Keratinocyte (primary cell): ENCODE measurements around the gene CRACR2A. TPM values are rescaled to one million over a fixed set of nuclear protein-coding genes. Genes with fewer than 3 reads are reported as not detected.

Experiments used
- DNase-seq: peaks from one replicate; pipeline ENCODE4 v3.0.0-alpha.2; 2011; ENCODE audit warnings: low read depth, missing footprints, low spot score
- FAIRE-seq: peaks from 2 replicates; lab custom pipeline; 2011; peaks lifted over from hg19 to GRCh38; lab: Jason Lieb, UNC
- H2AFZ ChIP-seq: 2 replicates; pipeline ENCODE4 v1.6.0; 2012; ENCODE audit warnings: low read length, control low read depth, inconsistent platforms; ENCODE audit not compliant: control insufficient read depth
- H3K27ac ChIP-seq: 2 replicates; pipeline ENCODE4 v1.5.1; 2011; ENCODE audit warnings: low read length; ENCODE audit not compliant: control insufficient read depth, insufficient read depth
- H3K27me3 ChIP-seq: 3 replicates; pipeline ENCODE4 v1.6.0; 2011; ENCODE audit warnings: low read length; ENCODE audit not compliant: control insufficient read depth, insufficient read depth; ENCODE audit errors: extremely low read depth
- H3K36me3 ChIP-seq, 2 experiments: 2 replicates in 1 of 2; 3 replicates in 1 of 2; pipeline ENCODE4 v1.5.1; 2011; ENCODE audit warnings: low read length in 2 of 2, mild to moderate bottlenecking in 1 of 2; ENCODE audit not compliant: control insufficient read depth in 2 of 2, insufficient read depth in 2 of 2; ENCODE audit errors: extremely low read depth in 1 of 2
- H3K4me1 ChIP-seq: 3 replicates; pipeline ENCODE4 v1.5.1; 2011; ENCODE audit warnings: low read length; ENCODE audit not compliant: control insufficient read depth, insufficient read depth; ENCODE audit errors: extremely low read depth
- H3K4me2 ChIP-seq: 3 replicates; pipeline ENCODE4 v1.6.0; 2011; ENCODE audit warnings: low read depth, low read length; ENCODE audit not compliant: control insufficient read depth, insufficient read depth; ENCODE audit errors: extremely low read depth
- H3K4me3 ChIP-seq, 3 experiments: fragments of 200-600 bp in 1 of 3; sonication (generic) in 1 of 3; 2 replicates in 2 of 3; 3 replicates in 1 of 3; pipeline ENCODE4 v1.5.1; 2011 to 2016; ENCODE audit warnings: low read length in 3 of 3, mild to moderate bottlenecking in 3 of 3, control low read depth in 2 of 3, inconsistent platforms in 1 of 3, low read depth in 1 of 3, mixed read lengths in 1 of 3, mixed run types in 1 of 3, moderate library complexity in 1 of 3; ENCODE audit not compliant: control insufficient read depth in 2 of 3, insufficient read depth in 2 of 3; ENCODE audit errors: extremely low read depth in 1 of 3
- H3K79me2 ChIP-seq: 2 replicates; pipeline ENCODE4 v1.6.0; 2012; ENCODE audit warnings: low read length; ENCODE audit not compliant: control insufficient read depth, insufficient read depth
- H3K9ac ChIP-seq: 3 replicates; pipeline ENCODE4 v1.6.0; 2011; ENCODE audit warnings: low read length; ENCODE audit not compliant: control insufficient read depth, insufficient read depth; ENCODE audit errors: extremely low read depth
- H3K9me1 ChIP-seq: 3 replicates; pipeline ENCODE4 v1.6.0; 2011; ENCODE audit warnings: low read length; ENCODE audit not compliant: control insufficient read depth, insufficient read depth; ENCODE audit errors: extremely low read depth
- H3K9me3 ChIP-seq: 2 replicates; pipeline ENCODE4 v1.5.1; 2012; ENCODE audit warnings: low read depth, low read length; ENCODE audit not compliant: control insufficient read depth
- H4K20me1 ChIP-seq: 3 replicates; pipeline ENCODE4 v1.6.0; 2011; ENCODE audit warnings: low read length; ENCODE audit not compliant: control insufficient read depth, insufficient read depth; ENCODE audit errors: extremely low read depth
- EZH2 ChIP-seq: IDR thresholded peaks from one replicate; pipeline ENCODE4 v1.6.1; 2012; ENCODE audit warnings: inconsistent platforms, mild to moderate bottlenecking, low read length, moderate library complexity
- dilution Hi-C: fragments of 300-500 bp; cut with MboI; formaldehyde crosslinking; loops from one replicate; pipeline ENCODE4 v1.7.0; 2020; ENCODE audit warnings: low sequenced_read_pairs; ENCODE audit not compliant: extremely low pct_ligation_motif_present
- polyA plus RNA-seq, 5 experiments: library from polyadenylated mRNA; depleted of rRNA in 3 of 5; stranded (reverse) in 3 of 5; stranded (forward) in 1 of 5; unstranded in 1 of 5; fragments of >200 nt; gene quantifications; 1 replicate in 1 of 5; 2 replicates in 3 of 5; 3 replicates in 1 of 5; pipeline versions ENCODE4 v1.2.1 to v1.2.3, GENCODE V29; 2011 to 2012; ENCODE audit warnings: missing spikeins in 2 of 5, low read depth in 1 of 5, low replicate concordance in 1 of 5
- TF ChIP-seq, protein P1 (sequence below), 3 experiments: IDR thresholded peaks in 1 of 3; conservative IDR thresholded peaks in 1 of 3; optimal IDR thresholded peaks in 1 of 3; 2 replicates in 2 of 3; 3 replicates in 1 of 3; pipeline versions ENCODE3 to v1.5.1; 2011; ENCODE audit warnings: low read length in 3 of 3, mild to moderate bottlenecking in 3 of 3, moderate library complexity in 2 of 3, control low read depth in 1 of 3, inconsistent platforms in 1 of 3; ENCODE audit not compliant: insufficient read depth in 2 of 3; ENCODE audit errors: extremely low read depth in 1 of 3

Gene CRACR2A
- polyA plus RNA-seq, 1 donor (not counting 4 experiments of a cell fraction or from before 2014, with no cell fraction given) = 0.30 TPM

DNA sequence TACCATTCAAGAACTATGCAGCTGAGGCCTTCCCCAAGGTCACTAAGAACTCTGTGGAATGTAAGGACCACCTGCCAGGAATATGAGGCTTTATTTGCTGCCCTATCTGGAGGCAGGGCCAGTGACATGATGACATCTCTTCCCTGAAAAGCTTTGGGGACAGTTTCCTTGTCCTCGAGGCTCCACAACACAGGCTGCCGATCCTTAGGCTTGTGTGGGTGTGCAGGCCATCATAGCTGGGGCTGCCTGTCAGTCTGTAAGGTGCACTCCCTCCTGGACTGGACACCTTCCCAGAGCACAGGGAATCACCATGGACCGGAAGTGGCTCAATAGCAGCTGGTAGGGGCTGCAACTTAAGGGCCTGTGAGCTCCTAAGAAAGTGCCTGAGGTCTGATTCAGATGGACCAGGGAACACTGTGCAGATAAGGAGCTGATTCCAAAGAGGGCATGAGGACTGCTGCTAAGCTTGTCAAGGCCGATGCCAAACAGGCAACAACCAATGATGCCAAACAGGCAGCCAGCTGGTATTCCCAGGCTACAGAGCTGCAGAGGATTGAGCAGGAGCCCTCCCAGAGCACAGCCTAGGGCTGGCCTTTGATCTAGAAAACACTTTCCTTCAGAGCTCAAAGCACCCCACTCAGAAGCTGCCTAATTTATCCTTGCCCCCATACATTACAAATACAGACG is 84.3 kb downstream of the CRACR2A start:
- H3K9me1 ChIP-seq = no peaks in the 10 kb centered on the region
- no peak overlapping the region for H3K9ac ChIP-seq
- H3K27me3 ChIP-seq = no peaks in the 10 kb centered on the region
- no peak overlapping the region for H2AFZ ChIP-seq
- no peaks in the 10 kb centered on the region for H3K9me3 ChIP-seq
- dilution Hi-C loops = no loop called here
- H3K4me1 ChIP-seq = peaks cover 14% of the 10 kb centered on the region
- DNase-seq (no peak), FAIRE-seq (no peak)
- H4K20me1 ChIP-seq = no peaks in the 10 kb centered on the region
- H3K36me3 ChIP-seq = no peaks in the 10 kb centered on the region
- no peak overlapping the region for H3K4me2 ChIP-seq
- no peak for TF ChIP-seq EZH2
- TF ChIP-seq, protein P1, sequence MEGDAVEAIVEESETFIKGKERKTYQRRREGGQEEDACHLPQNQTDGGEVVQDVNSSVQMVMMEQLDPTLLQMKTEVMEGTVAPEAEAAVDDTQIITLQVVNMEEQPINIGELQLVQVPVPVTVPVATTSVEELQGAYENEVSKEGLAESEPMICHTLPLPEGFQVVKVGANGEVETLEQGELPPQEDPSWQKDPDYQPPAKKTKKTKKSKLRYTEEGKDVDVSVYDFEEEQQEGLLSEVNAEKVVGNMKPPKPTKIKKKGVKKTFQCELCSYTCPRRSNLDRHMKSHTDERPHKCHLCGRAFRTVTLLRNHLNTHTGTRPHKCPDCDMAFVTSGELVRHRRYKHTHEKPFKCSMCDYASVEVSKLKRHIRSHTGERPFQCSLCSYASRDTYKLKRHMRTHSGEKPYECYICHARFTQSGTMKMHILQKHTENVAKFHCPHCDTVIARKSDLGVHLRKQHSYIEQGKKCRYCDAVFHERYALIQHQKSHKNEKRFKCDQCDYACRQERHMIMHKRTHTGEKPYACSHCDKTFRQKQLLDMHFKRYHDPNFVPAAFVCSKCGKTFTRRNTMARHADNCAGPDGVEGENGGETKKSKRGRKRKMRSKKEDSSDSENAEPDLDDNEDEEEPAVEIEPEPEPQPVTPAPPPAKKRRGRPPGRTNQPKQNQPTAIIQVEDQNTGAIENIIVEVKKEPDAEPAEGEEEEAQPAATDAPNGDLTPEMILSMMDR (optimal IDR thresholded peaks at IDR 0.05 in 1 of 3, IDR thresholded peaks at IDR 0.05 in 1 of 3, conservative IDR thresholded peaks at IDR 0.05 in 1 of 3; ENCODE audit: extremely low read depth in 1 of 3, insufficient read depth in 2 of 3, low read length in 3 of 3) = no peak
- H3K4me3 ChIP-seq = no peak overlapping the region
- H3K79me2 ChIP-seq = no peaks in the 10 kb centered on the region
- no peak overlapping the region for H3K27ac ChIP-seq

DNA sequence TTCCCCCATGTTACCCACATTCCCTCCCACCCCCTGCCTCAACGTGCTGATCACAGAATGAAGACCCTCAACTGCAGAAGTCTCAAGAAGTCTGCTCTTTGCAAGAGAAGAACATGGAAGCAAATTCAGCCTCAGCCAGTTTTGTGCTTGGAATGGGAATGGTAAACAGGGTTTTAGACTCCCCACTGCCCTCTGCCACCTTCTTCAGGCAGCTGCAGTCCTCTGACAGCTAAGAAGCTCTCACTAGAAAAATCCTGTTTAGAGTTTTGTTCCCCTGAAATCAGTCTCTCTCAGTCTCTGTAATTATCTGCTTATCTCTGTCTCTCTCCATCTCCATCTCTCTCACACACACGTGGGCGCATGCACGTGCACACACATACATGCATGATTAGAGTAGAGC is 85.4 kb downstream of the CRACR2A start:
- no peak overlapping the region for H3K27ac ChIP-seq
- dilution Hi-C loops = no loop called here
- no peaks in the 10 kb centered on the region for H3K9me1 ChIP-seq
- no peaks in the 10 kb centered on the region for H3K9me3 ChIP-seq
- no peak overlapping the region for H2AFZ ChIP-seq
- H3K4me1 ChIP-seq = peaks cover 14% of the 10 kb centered on the region
- no peak for DNase-seq
- no peaks in the 10 kb centered on the region for H3K79me2 ChIP-seq
- no peak for TF ChIP-seq EZH2
- TF ChIP-seq, protein P1 (optimal IDR thresholded peaks at IDR 0.05 in 1 of 3, IDR thresholded peaks at IDR 0.05 in 1 of 3, conservative IDR thresholded peaks at IDR 0.05 in 1 of 3; ENCODE audit: extremely low read depth in 1 of 3, insufficient read depth in 2 of 3, low read length in 3 of 3) = no peak
- H3K27me3 ChIP-seq = no peaks in the 10 kb centered on the region
- no peak overlapping the region for H3K4me2 ChIP-seq
- FAIRE-seq = no peak
- no peaks in the 10 kb centered on the region for H4K20me1 ChIP-seq
- no peak overlapping the region for H3K9ac ChIP-seq
- no peak overlapping the region for H3K4me3 ChIP-seq
- no peaks in the 10 kb centered on the region for H3K36me3 ChIP-seq
